GM12873 (cell line): Measurements from ENCODE around the gene ARHGEF39.

ENCODE experiments used
- TF ChIP-seq, protein P1 (sequence below): IDR thresholded peaks from 2 replicates; pipeline ENCODE4 v1.5.1; 2012; ENCODE audit warnings: low read depth, mild to moderate bottlenecking, moderate library complexity, low read length, control low read depth; ENCODE audit not compliant: insufficient read depth; ENCODE audit errors: missing control alignments

Gene ARHGEF39

DNA sequence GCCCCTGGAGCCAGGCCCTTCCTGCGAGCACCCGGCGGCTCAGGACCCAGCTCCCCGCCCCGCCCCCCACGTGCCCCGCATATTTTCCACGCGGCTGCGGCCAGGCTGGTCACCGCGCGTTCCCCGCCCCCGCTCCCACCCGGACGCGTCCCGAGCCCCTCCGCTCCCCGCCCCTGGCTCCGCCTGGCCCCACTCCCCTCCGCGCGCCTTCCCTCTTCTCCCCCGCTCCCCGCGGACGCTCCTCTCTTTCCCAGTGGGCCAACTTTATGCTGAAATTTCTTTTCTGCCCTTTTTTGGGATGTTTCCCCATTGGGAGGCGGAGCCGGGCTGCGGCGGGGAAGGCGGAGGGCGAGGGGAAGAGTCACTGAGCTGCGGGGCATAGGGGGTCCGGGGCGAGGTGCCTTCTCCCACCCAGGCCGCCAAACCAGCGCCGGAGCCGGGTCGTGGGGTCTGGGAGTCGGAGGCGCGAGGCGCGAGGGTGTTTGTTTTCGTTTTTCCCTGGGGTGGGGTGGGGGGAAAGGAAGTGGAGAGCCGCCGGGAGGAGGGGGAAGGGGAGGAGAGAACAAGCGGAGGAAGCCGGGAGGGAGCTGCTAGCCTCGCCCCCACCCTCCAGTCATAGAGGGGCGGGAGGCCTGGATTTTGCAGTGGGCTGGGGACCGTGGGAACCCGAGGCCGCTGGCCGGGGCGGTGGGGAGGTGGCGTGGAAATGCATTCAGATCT, 25.8 kb upstream of the ARHGEF39 start:
- TF ChIP-seq, protein P1, sequence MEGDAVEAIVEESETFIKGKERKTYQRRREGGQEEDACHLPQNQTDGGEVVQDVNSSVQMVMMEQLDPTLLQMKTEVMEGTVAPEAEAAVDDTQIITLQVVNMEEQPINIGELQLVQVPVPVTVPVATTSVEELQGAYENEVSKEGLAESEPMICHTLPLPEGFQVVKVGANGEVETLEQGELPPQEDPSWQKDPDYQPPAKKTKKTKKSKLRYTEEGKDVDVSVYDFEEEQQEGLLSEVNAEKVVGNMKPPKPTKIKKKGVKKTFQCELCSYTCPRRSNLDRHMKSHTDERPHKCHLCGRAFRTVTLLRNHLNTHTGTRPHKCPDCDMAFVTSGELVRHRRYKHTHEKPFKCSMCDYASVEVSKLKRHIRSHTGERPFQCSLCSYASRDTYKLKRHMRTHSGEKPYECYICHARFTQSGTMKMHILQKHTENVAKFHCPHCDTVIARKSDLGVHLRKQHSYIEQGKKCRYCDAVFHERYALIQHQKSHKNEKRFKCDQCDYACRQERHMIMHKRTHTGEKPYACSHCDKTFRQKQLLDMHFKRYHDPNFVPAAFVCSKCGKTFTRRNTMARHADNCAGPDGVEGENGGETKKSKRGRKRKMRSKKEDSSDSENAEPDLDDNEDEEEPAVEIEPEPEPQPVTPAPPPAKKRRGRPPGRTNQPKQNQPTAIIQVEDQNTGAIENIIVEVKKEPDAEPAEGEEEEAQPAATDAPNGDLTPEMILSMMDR = no peak

DNA sequence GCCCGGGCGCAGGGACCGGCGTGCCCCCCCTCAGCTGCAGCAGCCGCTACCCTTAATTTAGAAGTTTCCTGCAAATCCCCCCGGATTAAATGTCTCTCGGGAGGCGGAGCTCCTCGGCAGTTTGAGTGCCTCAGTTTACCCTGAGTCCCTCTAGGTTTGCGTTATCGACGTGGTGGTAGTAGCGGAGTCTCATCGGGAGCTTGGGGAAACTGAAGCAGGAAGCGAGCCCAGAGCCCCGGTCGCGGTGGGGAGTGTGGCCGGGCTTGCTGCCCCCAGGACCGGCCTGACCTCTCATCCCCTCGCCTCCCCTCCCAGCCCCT, 25.3 kb upstream of the ARHGEF39 start:
- TF ChIP-seq, protein P1 = no peak

DNA sequence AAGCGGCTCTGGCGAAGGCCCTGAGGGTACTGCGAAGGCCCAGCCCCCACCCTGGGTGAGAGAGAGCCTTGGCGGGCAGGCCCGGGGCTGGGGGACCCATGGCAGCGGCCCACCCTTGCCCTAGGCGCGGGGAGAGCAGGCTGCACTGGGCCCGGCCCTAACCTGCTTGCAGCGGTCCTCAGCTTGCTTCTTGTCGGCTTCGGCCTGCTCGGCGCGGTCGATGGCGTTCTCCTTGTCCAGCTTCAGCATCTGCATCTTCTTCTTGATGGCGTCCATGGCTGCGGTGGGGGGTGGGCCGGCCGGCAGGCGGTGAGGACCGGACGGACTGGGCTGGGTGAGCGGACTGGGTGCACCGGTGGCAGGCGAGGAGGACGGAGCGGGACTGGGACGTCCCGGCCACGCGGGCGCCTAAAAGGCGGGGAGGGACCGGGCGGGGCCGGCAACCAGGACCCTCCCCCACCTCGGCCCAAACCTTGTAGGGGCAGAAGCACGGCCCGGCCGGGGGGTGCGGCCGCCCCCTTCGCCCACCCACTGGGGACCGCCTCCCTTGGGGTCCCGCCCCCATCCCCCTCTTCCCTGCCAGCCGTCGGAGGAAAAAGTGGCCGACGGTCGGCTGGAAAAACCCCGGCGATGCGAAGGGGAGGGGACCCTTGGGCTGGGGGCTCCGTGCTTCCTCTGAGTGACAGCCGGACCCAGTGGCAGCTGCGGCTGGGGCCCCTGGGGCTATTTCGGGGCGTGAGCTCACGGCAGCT, 24.7 kb upstream of the ARHGEF39 start, which contains the start of gene TPM2:
Gene TPM2, minus strand, starts transcription at position 384 of the 752 bp plus-strand sequence. Its CDS starts 108 bp downstream, at position 276.
- TF ChIP-seq, protein P1 = no peak

DNA sequence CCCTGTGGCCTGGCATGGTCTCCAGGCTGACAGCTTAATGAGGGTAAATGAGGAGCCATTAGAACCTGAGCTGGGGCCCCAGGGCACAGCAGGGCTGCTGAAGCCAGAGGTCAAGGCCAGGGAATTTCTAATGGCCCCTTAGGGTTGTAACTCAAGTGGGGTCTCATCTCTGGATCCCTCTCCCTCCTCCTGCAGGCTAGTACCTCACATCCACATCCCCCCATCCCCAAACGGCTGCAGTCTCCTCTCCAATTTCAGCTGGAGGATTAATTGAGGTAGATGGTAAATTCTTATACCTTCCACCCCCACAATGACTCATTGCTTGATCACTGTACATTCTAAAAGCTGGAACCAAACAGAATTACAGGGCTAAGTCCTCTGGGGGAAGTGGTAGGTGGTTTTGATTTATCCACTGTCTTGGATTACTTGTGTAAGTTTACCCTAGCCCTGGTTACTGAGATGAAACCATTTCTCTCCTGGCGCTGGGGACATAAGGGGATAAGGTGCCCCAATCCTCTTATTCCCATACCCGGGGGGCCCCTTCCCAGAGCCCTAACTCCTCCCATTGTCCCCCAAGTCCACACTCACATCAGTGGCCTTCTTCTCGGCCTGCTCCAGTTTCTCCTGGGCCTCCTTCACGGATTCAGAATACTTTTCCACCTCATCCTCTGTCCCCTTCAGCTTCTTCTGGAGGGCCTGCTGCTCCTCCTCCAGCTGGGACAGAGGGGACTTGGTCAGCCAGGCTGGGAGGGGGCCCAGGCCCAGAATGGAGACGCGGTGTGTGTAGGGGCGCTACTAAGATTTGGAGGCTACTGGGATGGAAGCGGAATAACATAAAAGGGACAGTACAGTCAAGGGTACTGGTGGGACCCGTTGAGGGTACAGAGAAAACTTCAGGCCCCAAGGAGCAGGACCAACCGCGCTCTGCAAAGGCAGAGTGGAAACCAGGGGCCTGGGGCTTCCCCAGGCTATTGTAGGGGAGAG, 23.9 kb upstream of the ARHGEF39 start:
- TF ChIP-seq, protein P1 = no peak

DNA sequence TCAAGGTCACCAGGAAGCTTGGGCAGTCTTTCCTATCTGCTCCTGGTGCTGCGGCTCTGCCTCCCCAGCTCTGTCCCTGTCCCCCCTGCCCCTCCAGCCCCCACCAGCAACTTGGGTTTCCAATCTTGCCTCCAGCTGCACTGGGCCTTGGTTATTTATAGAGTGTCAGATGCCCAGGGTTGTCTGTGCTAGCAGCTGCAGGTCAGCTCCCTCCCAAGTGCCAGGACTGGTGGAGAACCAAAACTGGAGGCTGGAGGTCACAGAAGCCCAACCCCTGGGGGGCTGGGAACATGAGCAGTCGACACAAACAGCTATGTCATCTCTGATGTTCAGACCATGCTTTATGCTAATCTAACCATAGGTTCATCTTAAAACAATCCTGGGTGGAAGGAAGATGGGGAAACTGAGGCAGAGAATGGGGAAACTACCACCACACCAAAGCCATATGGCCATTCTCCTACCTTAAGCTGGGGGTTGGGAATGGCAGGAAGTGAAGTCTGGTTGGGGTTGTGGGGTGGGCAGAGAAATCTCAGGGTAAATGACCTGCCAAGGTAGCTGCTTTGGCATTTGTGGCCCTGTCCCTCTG, 23.1 kb upstream of the ARHGEF39 start:
- TF ChIP-seq, protein P1 = no peak

DNA sequence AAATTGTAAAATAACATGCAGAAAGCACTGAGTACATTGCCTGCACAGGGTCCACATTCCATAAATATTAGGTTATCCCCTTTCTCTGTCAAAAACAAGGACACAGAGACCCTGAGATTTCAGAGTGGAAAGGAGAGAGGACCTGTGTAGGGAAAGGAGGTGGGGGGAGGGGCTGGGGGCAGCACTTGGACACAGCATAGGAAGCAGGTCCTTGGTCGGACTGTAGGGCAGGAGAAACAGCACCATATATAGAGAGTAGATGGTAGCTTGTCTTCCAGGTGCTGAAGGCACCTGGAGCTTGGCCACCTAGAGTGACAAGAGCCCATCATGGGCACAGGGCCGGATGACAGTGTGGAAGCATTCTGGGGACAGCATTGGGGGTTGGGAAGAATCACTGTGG, 22.3 kb upstream of the ARHGEF39 start:
- TF ChIP-seq, protein P1 = no peak
